Nephron progenitor cell (in vitro differentiated cells): ENCODE results near the gene FBLN5.

Source experiments
- DNase-seq: peaks from one replicate; pipeline ENCODE4 v3.0.0; 2021
- H3K27ac Mint-ChIP-seq: 2 replicates; pipeline ENCODE4 v1.8.0; 2021; ENCODE audit warnings: mild to moderate bottlenecking, moderate library complexity, mixed read lengths
- H3K27me3 Mint-ChIP-seq: 2 replicates; pipeline ENCODE4 v1.8.0; 2021; ENCODE audit warnings: mild to moderate bottlenecking, low read depth, mixed read lengths; ENCODE audit not compliant: poor library complexity
- H3K36me3 Mint-ChIP-seq: 2 replicates; pipeline ENCODE4 v1.8.0; 2021; ENCODE audit warnings: low read depth, mixed read lengths
- H3K4me1 Mint-ChIP-seq: 2 replicates; pipeline ENCODE4 v1.8.0; 2021; ENCODE audit warnings: mixed read lengths
- H3K4me3 Mint-ChIP-seq: 2 replicates; pipeline ENCODE4 v1.8.0; 2021; ENCODE audit warnings: mild to moderate bottlenecking, moderate library complexity, mixed read lengths
- H3K9me3 Mint-ChIP-seq: 2 replicates; pipeline ENCODE4 v1.8.0; 2021; ENCODE audit warnings: mild to moderate bottlenecking, moderate library complexity, mixed read lengths
- CTCF ChIP-seq: fragments of 200-600 bp; sonication (generic); IDR thresholded peaks from 2 replicates; pipeline ENCODE4 v1.5.0; 2021; ENCODE audit warnings: antibody characterized with exemption

FBLN5 gene

GRCh38 chr14:91858536-91859275 is 88.8 kb downstream of the FBLN5 start:
- DNase-seq = no peak
- no peaks in the 10 kb centered on the region for H3K36me3 Mint-ChIP-seq
- peaks cover 14% of the 10 kb centered on the region for H3K4me1 Mint-ChIP-seq
- no peak for TF ChIP-seq CTCF
- no peak overlapping the region for H3K27ac Mint-ChIP-seq
- H3K27me3 Mint-ChIP-seq = peaks cover 13% of the 10 kb centered on the region
- H3K9me3 Mint-ChIP-seq = no peaks in the 10 kb centered on the region
- no peak overlapping the region for H3K4me3 Mint-ChIP-seq

- DNase-seq = no peak
- Mint-ChIP-seq H3K4me3 (no peak overlapping the region), H3K4me1 (peaks cover 14% of the 10 kb centered on the region), H3K27me3 (peaks cover 10% of the 10 kb centered on the region), H3K9me3 (no peaks in the 10 kb centered on the region), H3K27ac (no peak overlapping the region), H3K36me3 (no peaks in the 10 kb centered on the region)
- TF ChIP-seq CTCF = no peak
These were observed 89.9 kb downstream of the FBLN5 start for GRCh38 chr14:91857614-91858013.

GRCh38 chr14:91854327-91854934 is 93.1 kb downstream of the FBLN5 start:
- DNase-seq = no peak
- Mint-ChIP-seq H3K4me1 (peaks cover 14% of the 10 kb centered on the region), H3K36me3 (no peaks in the 10 kb centered on the region), H3K27ac (peak overlapping the region; percentile 86), H3K4me3 (no peak overlapping the region), H3K27me3 (peaks cover 12% of the 10 kb centered on the region), H3K9me3 (no peaks in the 10 kb centered on the region)
- TF ChIP-seq CTCF = no peak

- Mint-ChIP-seq H3K36me3 (no peaks in the 10 kb centered on the region), H3K27me3 (peaks cover 11% of the 10 kb centered on the region), H3K4me3 (no peak overlapping the region), H3K4me1 (peaks cover 14% of the 10 kb centered on the region), H3K27ac (no peak overlapping the region), H3K9me3 (no peaks in the 10 kb centered on the region)
- DNase-seq = no peak
- no peak for TF ChIP-seq CTCF
These were observed 95.9 kb downstream of the FBLN5 start for GRCh38 chr14:91851563-91851962.

GRCh38 chr14:91848504-91849001 is 98.9 kb downstream of the FBLN5 start:
- Mint-ChIP-seq H3K9me3 (no peaks in the 10 kb centered on the region), H3K36me3 (no peaks in the 10 kb centered on the region), H3K4me3 (no peak overlapping the region), H3K27me3 (peaks cover 21% of the 10 kb centered on the region), H3K27ac (no peak overlapping the region), H3K4me1 (no peaks in the 10 kb centered on the region)
- TF ChIP-seq CTCF = no peak
- no peak for DNase-seq
